ENCODE measurements around the gene ANKFY1.

DNA sequence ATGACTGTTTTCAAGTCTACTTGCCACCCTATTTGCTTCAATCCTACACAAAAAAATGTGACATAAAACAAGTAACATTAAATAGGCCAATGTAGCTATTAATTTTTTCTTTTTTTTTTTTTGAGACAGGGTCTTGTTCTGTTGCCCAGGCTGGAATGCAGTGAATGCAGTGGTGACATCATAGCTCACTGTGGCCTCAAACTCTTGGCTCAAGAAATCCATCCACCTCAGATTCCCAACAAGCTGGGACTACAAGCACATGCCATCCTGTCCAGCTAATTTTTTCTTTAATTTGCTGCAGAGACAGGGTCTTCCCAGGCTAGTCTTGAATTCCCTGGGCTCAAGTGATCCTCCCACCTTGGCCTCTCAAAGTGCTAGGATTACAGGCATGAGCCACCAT is 29.4 kb downstream of the ANKFY1 start:
- TF ChIP-seq, protein P1, sequence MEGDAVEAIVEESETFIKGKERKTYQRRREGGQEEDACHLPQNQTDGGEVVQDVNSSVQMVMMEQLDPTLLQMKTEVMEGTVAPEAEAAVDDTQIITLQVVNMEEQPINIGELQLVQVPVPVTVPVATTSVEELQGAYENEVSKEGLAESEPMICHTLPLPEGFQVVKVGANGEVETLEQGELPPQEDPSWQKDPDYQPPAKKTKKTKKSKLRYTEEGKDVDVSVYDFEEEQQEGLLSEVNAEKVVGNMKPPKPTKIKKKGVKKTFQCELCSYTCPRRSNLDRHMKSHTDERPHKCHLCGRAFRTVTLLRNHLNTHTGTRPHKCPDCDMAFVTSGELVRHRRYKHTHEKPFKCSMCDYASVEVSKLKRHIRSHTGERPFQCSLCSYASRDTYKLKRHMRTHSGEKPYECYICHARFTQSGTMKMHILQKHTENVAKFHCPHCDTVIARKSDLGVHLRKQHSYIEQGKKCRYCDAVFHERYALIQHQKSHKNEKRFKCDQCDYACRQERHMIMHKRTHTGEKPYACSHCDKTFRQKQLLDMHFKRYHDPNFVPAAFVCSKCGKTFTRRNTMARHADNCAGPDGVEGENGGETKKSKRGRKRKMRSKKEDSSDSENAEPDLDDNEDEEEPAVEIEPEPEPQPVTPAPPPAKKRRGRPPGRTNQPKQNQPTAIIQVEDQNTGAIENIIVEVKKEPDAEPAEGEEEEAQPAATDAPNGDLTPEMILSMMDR (IDR thresholded peaks at IDR 0.05), result no peak
- TF ChIP-seq ZBTB21 (CRISPR knock-in tag; IDR thresholded peaks at IDR 0.05; ENCODE audit: borderline replicate concordance) (no peak), ZNF121 (CRISPR knock-in tag; IDR thresholded peaks at IDR 0.05) (no peak), SP1 (CRISPR knock-in tag; conservative IDR thresholded peaks at IDR 0.05) (no peak), JUN (CRISPR knock-in tag; IDR thresholded peaks at IDR 0.05) (no peak), SMAD3 (CRISPR knock-in tag; IDR thresholded peaks at IDR 0.05; ENCODE audit: borderline replicate concordance) (no peak)
- TF ChIP-seq, protein P2, sequence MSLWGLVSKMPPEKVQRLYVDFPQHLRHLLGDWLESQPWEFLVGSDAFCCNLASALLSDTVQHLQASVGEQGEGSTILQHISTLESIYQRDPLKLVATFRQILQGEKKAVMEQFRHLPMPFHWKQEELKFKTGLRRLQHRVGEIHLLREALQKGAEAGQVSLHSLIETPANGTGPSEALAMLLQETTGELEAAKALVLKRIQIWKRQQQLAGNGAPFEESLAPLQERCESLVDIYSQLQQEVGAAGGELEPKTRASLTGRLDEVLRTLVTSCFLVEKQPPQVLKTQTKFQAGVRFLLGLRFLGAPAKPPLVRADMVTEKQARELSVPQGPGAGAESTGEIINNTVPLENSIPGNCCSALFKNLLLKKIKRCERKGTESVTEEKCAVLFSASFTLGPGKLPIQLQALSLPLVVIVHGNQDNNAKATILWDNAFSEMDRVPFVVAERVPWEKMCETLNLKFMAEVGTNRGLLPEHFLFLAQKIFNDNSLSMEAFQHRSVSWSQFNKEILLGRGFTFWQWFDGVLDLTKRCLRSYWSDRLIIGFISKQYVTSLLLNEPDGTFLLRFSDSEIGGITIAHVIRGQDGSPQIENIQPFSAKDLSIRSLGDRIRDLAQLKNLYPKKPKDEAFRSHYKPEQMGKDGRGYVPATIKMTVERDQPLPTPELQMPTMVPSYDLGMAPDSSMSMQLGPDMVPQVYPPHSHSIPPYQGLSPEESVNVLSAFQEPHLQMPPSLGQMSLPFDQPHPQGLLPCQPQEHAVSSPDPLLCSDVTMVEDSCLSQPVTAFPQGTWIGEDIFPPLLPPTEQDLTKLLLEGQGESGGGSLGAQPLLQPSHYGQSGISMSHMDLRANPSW (CRISPR knock-in tag; conservative IDR thresholded peaks at IDR 0.05; ENCODE audit: low read depth), result no peak
- TF ChIP-seq, protein P3, sequence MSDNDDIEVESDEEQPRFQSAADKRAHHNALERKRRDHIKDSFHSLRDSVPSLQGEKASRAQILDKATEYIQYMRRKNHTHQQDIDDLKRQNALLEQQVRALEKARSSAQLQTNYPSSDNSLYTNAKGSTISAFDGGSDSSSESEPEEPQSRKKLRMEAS (CRISPR knock-in tag; IDR thresholded peaks at IDR 0.05), result no peak
- TF ChIP-seq, protein P4, sequence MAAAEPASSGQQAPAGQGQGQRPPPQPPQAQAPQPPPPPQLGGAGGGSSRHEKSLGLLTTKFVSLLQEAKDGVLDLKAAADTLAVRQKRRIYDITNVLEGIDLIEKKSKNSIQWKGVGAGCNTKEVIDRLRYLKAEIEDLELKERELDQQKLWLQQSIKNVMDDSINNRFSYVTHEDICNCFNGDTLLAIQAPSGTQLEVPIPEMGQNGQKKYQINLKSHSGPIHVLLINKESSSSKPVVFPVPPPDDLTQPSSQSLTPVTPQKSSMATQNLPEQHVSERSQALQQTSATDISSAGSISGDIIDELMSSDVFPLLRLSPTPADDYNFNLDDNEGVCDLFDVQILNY (CRISPR knock-in tag; IDR thresholded peaks at IDR 0.05), result no peak
- TF ChIP-seq, protein P5, sequence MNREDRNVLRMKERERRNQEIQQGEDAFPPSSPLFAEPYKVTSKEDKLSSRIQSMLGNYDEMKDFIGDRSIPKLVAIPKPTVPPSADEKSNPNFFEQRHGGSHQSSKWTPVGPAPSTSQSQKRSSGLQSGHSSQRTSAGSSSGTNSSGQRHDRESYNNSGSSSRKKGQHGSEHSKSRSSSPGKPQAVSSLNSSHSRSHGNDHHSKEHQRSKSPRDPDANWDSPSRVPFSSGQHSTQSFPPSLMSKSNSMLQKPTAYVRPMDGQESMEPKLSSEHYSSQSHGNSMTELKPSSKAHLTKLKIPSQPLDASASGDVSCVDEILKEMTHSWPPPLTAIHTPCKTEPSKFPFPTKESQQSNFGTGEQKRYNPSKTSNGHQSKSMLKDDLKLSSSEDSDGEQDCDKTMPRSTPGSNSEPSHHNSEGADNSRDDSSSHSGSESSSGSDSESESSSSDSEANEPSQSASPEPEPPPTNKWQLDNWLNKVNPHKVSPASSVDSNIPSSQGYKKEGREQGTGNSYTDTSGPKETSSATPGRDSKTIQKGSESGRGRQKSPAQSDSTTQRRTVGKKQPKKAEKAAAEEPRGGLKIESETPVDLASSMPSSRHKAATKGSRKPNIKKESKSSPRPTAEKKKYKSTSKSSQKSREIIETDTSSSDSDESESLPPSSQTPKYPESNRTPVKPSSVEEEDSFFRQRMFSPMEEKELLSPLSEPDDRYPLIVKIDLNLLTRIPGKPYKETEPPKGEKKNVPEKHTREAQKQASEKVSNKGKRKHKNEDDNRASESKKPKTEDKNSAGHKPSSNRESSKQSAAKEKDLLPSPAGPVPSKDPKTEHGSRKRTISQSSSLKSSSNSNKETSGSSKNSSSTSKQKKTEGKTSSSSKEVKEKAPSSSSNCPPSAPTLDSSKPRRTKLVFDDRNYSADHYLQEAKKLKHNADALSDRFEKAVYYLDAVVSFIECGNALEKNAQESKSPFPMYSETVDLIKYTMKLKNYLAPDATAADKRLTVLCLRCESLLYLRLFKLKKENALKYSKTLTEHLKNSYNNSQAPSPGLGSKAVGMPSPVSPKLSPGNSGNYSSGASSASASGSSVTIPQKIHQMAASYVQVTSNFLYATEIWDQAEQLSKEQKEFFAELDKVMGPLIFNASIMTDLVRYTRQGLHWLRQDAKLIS (CRISPR knock-in tag; IDR thresholded peaks at IDR 0.05; ENCODE audit: borderline replicate concordance), result no peak
- TF ChIP-seq, protein P6, sequence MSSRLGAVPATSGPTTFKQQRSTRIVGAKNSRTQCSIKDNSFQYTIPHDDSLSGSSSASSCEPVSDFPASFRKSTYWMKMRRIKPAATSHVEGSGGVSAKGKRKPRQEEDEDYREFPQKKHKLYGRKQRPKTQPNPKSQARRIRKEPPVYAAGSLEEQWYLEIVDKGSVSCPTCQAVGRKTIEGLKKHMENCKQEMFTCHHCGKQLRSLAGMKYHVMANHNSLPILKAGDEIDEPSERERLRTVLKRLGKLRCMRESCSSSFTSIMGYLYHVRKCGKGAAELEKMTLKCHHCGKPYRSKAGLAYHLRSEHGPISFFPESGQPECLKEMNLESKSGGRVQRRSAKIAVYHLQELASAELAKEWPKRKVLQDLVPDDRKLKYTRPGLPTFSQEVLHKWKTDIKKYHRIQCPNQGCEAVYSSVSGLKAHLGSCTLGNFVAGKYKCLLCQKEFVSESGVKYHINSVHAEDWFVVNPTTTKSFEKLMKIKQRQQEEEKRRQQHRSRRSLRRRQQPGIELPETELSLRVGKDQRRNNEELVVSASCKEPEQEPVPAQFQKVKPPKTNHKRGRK (CRISPR knock-in tag; IDR thresholded peaks at IDR 0.05; ENCODE audit: borderline replicate concordance), result no peak
